Pulmonary artery endothelial cell (primary cell): ENCODE measurements around the gene STARD5. TPM values are rescaled to one million over a fixed set of nuclear protein-coding genes. Genes with fewer than 3 reads are reported as not detected.

ENCODE experiments used
- total RNA-seq: library from RNA; depleted of rRNA; stranded (reverse); fragments of >200 nt; gene quantifications from 2 replicates; pipeline ENCODE4 v1.2.3, GENCODE V29; 2014

Gene STARD5
- total RNA-seq, 1 donor from 2014 or later: 0.20 TPM

Other genes starting within 250 kb of the STARD5 start
- gene CFAP161, start 189.9 kb downstream of the STARD5 start, total RNA-seq: 0.26 and 0.78 TPM in 2 replicates
- gene IL16, start 127.3 kb downstream of the STARD5 start, total RNA-seq: 0.04 and 0.20 TPM in 2 replicates
- not detected in 2 replicates for gene TMC3, start 50.1 kb upstream of the STARD5 start, total RNA-seq